Skin of body (tissue), 2 donors: ENCODE results near the gene SKI. TPM values are rescaled to one million over a fixed set of nuclear protein-coding genes. Genes with fewer than 3 reads are reported as not detected.
"Not testable (repeated sequence)": the region's sequence is repeated elsewhere in the genome, so short reads cannot be mapped to it uniquely, and the experiment has no call there.

Experiments
- DNase-seq: peaks from one replicate; lab custom pipeline; 2025; lab: John Stamatoyannopoulos, UW
- total RNA-seq: library from RNA; depleted of rRNA; stranded (reverse); fragments of >200 nt; gene quantifications from one replicate; pipeline ENCODE4 v1.2.3, GENCODE V29; 2014

Gene SKI
- total RNA-seq, 1 donor from 2014 or later, result 28.4 TPM

GRCh38 chr1:2320006-2320405 lies 91.9 kb downstream of the SKI start:
- no peak for DNase-seq

- no peak for DNase-seq
Observed at GRCh38 chr1:2320760-2321667, 92.9 kb downstream of the SKI start.

DNA sequence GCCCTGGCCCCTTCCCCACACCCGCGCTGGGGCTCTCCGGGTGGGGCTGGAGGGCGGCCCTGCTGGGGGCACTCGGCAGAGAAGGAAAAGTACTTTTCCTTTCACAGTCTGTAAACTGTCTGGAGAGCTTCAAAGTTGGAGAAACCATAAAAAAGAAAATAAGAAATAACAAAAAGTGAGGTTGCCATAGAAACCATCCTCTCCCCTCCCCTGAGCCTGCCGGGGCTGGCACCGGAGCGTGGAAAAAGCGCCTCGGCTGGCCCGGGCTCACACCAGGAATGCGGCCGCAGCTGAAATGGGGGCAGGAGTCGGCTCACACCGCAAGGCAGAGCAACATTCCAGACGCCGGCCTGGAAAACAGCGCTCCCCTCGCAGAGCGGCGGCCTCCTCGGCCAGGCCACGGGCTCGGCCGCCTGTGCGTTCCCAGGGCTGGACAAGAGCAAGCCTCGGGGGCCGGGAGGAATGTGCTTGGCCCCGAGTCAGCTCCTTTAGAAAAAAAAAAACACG lies 94.0 kb downstream of the SKI start:
- peak; percentile 86 for DNase-seq

DNA sequence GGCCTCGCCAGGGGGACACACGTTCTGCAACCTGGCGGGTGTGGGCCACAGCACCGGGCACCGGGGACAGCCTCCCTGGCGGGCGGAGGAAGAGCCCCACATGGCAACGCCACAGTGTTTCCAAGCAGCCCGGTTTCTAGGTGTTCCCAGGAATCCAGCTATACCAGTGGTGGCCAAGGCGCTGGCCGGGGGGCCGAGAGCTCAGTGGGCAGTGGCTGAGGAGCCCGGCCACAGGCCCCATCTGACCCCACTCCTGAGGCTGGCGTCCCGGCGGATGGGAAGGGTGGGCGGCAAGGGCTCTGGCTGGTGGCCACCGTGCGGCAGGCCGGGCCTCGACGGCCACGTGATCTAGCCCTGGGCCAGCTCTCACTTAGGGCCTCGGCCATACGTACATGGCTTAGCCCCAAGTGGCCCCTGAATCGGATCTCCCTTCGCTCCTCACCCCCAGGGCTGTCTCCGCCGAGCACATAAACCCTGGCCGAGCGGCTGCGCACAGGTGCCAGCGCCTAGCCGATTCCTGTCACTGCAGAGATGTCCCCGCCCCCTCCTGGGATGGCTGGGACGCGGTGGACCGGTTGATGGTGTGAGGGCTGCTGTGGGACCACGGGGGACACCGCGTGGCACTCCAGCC lies 94.6 kb downstream of the SKI start:
- DNase-seq, result no peak

DNA sequence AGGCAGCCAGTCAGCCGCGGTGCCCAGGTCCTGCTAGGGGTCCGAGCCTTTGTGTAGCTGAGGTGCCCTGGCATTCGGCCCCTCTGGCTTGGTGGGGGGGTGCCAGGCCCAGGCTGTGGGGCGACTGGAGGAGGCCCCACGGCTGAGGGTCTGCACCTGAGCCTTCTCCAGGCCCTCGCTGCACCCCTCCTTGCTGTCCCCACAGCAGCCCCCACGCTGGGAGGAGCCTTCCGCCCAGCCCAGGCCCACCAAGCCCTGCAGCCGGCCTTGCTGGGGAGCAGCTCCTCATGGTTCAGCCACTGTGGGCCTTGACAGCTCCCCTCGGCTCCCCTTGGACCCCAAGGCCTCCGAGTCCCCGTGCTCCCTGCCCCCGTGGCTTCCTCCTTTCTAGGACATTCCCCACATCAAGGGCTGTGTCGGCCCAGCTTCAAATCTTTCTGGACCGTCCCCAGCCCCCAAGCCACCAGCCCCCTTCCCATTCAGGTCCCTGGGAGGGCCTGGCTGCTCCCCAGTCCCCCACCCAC lies 95.4 kb downstream of the SKI start:
- DNase-seq, result no peak

DNA sequence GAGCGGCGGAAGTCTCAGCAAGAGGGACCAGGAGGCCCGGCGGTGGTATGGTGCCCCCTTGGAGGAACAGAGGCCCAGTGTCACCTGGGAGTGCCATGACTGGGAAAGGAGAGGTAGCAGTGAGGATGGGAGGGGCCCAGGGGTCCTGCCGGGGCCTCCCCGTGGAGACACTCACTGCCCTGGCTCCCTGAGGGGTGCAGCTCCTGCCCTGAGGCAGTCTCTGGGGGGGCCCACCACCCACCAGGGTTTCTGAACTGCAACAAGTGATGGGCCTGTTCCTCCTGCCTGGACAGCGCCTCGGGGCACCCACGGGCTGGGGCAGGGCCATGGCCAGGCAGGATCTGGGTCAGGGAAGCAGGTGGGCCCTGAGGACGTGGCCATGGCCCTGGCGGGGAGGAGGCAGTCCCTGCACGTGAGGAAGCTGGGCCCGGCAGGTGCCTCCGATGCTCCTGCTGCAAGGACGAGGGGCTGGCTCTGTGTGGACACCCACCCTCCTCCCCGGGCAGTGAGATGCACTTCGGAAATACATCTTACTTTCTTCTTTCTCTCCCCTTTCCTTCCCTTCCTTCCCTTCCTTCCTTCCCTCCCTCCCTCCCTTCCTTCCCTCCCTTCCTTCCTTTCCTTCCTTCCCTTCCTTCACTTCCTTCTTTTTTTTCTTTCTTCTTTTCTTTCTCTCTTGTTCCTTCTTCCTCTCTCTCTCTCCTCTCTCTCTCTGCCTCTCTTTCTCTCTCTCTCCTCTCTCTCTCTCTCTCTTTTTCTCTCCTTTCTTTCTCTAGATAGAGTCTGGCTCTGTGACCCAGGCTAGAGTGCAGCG lies 96.6 kb downstream of the SKI start:
- no peak for DNase-seq

- no peak for DNase-seq
Observed at GRCh38 chr1:2326524-2326923, 98.4 kb downstream of the SKI start.

GRCh38 chr1:2327162-2327561 lies 99.0 kb downstream of the SKI start:
- DNase-seq, result not testable (repeated sequence)

GRCh38 chr1:2327841-2328240 lies 99.7 kb downstream of the SKI start:
- no peak for DNase-seq

GRCh38 chr1:2328676-2329455 lies 100.7 kb downstream of the SKI start:
- no peak for DNase-seq

GRCh38 chr1:2330035-2330434 lies 101.9 kb downstream of the SKI start:
- DNase-seq, result no peak

GRCh38 chr1:2330519-2331199 lies 102.5 kb downstream of the SKI start:
- DNase-seq, result peak; percentile 89

GRCh38 chr1:2331200-2331544 lies 103.1 kb downstream of the SKI start:
- no peak for DNase-seq

- not testable (repeated sequence) for DNase-seq
Observed at GRCh38 chr1:2331580-2331979, 103.5 kb downstream of the SKI start.

GRCh38 chr1:2334366-2334765 lies 106.2 kb downstream of the SKI start:
- no peak for DNase-seq

DNA sequence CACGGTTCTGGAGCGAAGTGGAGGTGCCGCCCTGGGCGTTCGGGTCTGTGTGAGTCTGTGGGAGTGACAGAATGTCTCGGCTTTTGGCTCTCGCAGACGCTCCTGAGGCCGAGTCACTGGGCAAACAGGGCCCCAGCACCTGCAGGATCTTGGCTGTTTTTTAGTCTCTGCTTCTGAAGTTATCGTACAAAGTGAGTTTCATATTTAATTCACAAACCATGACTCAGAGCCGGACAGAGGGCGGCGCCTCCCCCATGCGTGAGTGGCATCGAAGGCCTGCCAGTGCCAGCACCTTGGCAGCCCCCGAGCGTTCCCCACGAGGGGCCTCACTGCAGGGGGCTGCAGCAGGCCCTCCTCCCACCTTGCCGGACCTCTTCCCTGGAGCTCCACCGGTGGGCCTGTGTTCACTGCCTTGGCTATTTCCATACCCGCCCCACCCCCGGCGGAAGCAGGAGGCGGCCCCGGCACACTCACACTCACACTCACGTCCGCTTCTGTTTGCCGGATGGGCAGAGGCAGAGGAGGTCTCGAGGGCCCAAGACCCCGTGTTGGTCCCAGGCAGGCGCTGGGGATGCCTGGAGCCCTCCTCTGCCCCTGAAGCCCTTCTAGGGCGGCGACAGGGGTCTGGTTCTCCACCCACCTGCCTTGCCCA lies 106.9 kb downstream of the SKI start:
- DNase-seq, result no peak

GRCh38 chr1:2335721-2336455 lies 107.8 kb downstream of the SKI start:
- DNase-seq, result no peak

DNA sequence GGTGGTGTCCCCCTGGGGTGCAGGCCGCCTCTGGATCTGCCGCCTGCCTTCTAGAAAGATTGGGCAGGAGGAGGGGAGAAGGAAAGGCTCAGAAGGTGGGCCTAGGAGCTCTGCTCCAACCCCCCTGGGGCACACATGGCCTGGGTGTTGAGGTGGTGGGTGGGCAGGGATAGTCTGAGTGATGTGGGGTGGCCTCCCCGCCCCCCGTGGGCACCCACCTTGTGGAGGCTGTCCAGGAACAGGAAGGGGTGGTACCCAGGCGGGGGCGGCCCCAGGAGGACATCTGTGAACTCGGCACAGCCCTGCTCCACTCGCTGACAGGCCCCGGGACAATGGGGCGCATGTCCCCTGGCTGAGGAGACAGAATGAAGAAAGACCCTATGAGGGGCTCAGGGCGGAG lies 108.4 kb downstream of the SKI start:
- DNase-seq, result no peak

DNA sequence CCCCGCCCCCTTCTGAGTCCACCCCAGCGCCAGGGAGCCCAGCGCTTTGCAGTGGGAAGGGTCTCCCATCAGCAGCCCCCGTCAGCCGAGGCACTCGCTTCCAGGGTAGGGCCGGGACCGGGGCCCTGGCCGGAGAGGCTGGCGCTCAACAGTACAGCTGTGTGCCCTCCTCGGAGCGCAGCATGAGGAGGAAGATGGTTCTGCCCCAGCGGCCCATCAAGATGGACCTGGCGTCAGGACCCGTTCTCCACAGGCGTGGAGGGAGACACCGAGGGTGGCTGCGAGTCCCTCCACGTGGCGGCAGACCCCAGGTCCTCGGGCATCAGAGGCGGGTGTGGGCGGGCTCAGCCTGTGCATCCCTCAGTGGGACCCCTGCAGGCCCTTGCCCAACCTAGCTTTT lies 109.0 kb downstream of the SKI start:
- no peak for DNase-seq
